ENCODE data around the gene KIF22.

DNA sequence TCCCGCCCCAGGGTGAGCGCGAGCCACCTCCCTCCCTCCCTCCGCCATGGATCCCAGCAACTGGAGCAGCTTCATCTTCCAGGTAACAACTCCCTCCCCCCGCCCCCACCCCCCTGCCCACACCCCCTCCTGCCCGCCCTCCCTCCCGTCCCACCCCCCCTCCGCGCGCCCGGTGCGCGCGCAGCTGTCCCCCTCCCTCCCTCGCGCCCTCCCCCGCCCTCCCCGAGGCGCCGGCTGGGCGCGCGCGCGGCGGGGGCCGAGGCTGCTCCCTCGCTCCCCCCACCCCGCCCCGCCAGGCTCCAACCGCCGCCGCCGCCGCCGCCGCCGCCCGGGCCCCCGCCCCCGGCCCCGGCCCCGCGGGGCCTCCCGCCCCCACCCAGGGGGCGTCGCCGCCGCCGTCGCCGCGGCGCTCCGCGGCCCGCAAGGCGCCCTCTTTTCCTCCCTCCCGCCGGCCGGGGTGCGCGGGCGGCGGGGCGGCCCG lies 15.6 kb downstream of the KIF22 start, which contains the start of gene MAZ:
- TF ChIP-seq MTF1 (CRISPR knock-in tag; IDR thresholded peaks at IDR 0.05; ENCODE audit: borderline replicate concordance) (no peak), CEBPB (tag; IDR thresholded peaks at IDR 0.05) (no peak), SMAD1 (IDR thresholded peaks at IDR 0.05; ENCODE audit: low read depth, low read length, partially characterized antibody) (no peak), MYC (IDR thresholded peaks at IDR 0.05; ENCODE audit: low read depth, low read length) (no peak), MYC (CRISPR knock-in tag; IDR thresholded peaks at IDR 0.05; ENCODE audit: borderline replicate concordance, low read depth) (no peak), PRMT5 (CRISPR knock-in tag; IDR thresholded peaks at IDR 0.05) (no peak), ZNF224 (CRISPR knock-in tag; IDR thresholded peaks at IDR 0.05) (no peak), CREB1 (IDR thresholded peaks at IDR 0.05) (no peak), CREB1 (CRISPR knock-in tag; IDR thresholded peaks at IDR 0.05) (no peak)
- TF ChIP-seq, protein P1, sequence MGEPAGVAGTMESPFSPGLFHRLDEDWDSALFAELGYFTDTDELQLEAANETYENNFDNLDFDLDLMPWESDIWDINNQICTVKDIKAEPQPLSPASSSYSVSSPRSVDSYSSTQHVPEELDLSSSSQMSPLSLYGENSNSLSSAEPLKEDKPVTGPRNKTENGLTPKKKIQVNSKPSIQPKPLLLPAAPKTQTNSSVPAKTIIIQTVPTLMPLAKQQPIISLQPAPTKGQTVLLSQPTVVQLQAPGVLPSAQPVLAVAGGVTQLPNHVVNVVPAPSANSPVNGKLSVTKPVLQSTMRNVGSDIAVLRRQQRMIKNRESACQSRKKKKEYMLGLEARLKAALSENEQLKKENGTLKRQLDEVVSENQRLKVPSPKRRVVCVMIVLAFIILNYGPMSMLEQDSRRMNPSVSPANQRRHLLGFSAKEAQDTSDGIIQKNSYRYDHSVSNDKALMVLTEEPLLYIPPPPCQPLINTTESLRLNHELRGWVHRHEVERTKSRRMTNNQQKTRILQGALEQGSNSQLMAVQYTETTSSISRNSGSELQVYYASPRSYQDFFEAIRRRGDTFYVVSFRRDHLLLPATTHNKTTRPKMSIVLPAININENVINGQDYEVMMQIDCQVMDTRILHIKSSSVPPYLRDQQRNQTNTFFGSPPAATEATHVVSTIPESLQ (CRISPR knock-in tag; IDR thresholded peaks at IDR 0.05) = no peak
- TF ChIP-seq, protein P2, sequence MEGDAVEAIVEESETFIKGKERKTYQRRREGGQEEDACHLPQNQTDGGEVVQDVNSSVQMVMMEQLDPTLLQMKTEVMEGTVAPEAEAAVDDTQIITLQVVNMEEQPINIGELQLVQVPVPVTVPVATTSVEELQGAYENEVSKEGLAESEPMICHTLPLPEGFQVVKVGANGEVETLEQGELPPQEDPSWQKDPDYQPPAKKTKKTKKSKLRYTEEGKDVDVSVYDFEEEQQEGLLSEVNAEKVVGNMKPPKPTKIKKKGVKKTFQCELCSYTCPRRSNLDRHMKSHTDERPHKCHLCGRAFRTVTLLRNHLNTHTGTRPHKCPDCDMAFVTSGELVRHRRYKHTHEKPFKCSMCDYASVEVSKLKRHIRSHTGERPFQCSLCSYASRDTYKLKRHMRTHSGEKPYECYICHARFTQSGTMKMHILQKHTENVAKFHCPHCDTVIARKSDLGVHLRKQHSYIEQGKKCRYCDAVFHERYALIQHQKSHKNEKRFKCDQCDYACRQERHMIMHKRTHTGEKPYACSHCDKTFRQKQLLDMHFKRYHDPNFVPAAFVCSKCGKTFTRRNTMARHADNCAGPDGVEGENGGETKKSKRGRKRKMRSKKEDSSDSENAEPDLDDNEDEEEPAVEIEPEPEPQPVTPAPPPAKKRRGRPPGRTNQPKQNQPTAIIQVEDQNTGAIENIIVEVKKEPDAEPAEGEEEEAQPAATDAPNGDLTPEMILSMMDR (IDR thresholded peaks at IDR 0.05 in 2 of 3, conservative IDR thresholded peaks at IDR 0.05 in 1 of 3; ENCODE audit: insufficient read depth in 2 of 3, low read depth in 1 of 3, low read length in 3 of 3) = no peak

Data from K562 (cell line).